K562 (cell line): ENCODE results near the gene HMGB2. TPM values are rescaled to one million over a fixed set of nuclear protein-coding genes. Genes with fewer than 3 reads are reported as not detected.

Source experiments
- CUX1 ChIP-seq: fragments of 200-800 bp; sonication (Bioruptor generic); IDR thresholded peaks from 2 replicates; pipeline ENCODE4 v1.6.1; 2016; ENCODE audit warnings: missing genetic modification characterization, missing compliant biosample characterization
- GABPB2 ChIP-seq: fragments of 250-450 bp; sonication (Bioruptor Pico); conservative IDR thresholded peaks from 2 replicates; pipeline ENCODE4 v1.5.1; 2021; ENCODE audit warnings: mild to moderate bottlenecking
- GTF2B ChIP-seq: IDR thresholded peaks from 2 replicates; pipeline ENCODE4 v1.6.1; 2011; ENCODE audit not compliant: insufficient read length; ENCODE audit errors: extremely low read depth
- GTF2F1 ChIP-seq: IDR thresholded peaks from 2 replicates; pipeline ENCODE4 v1.6.1; 2011; ENCODE audit warnings: low read depth, low read length, improper control_type of control experiment
- HNRNPUL1 ChIP-seq: fragments of 200-400 bp; formaldehyde crosslinking; IDR thresholded peaks from 2 replicates; pipeline ENCODE4 v1.6.1; 2017; ENCODE audit warnings: low read length
- ZBTB40 ChIP-seq, 2 experiments: fragments of 450-650 bp in 1 of 2; sonication (generic) in 1 of 2; formaldehyde crosslinking in 1 of 2; IDR thresholded peaks; 2 replicates each; pipeline versions ENCODE4 v1.7.1 to v1.9.0; 2016 to 2022; ENCODE audit warnings: inconsistent platforms in 1 of 2, mild to moderate bottlenecking in 1 of 2, missing genetic modification reagents in 1 of 2
- polyA plus RNA-seq, 8 experiments: library from polyadenylated mRNA; depleted of rRNA in 4 of 8; stranded (reverse) in 5 of 8; unstranded in 3 of 8; fragments of >200 nt; fragmentation: Nextera tagmentation in 2 of 8; fragmentation: Illumina TruSeq in 1 of 8; extraction: Ambion mirVana in 2 of 8; extraction: Trizol in 1 of 8; gene quantifications; 2 replicates each; pipeline versions ENCODE4 v1.2.1 to v1.2.3, GENCODE V29; 2011 to 2014; ENCODE audit warnings: inconsistent platforms in 1 of 8, missing spikeins in 1 of 8
- total RNA-seq, 7 experiments: library from RNA; depleted of rRNA in 6 of 7; stranded (reverse); fragments of >200 nt in 6 of 7; fragmentation: Illumina TruSeq in 2 of 7; extraction: Trizol in 2 of 7; gene quantifications; 2 replicates each; pipeline versions ENCODE4 v1.2.1 to v1.2.3, GENCODE V29; 2011 to 2021; ENCODE audit warnings: low replicate concordance in 1 of 7
- TF ChIP-seq, protein P1 (sequence below), 2 experiments: IDR thresholded peaks; 2 replicates each; pipeline ENCODE4 v1.6.1; 2012; ENCODE audit warnings: improper control_type of control experiment in 2 of 2, low read depth in 2 of 2, low read length in 2 of 2, borderline replicate concordance in 1 of 2

HMGB2 gene
- total and polyA plus RNA-seq, 9 of the 15 experiments (the other 6 are each of a cell fraction or from before 2014, with no cell fraction given), result 309 to 822 (median 626) TPM

DNA sequence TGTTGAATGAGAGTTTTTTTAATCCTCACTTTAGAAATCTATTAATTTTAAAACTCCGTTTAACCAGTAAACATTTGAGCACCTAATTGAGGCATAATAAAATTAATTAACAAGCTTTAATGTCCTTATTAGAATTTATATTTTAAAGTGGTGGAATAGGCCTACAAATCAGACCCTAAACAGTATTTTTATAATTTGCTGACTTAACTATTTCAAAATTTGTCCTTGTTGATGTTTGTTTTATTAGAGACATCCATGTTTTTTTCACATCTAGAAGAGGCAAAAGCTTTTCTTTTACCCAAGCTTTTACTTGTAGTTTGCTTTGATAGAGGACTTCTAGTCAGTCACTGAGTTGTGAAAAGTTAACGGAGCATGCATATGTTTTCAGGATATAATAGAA lies 40.4 kb upstream of the HMGB2 start (continued):
- no peak for TF ChIP-seq ZBTB40 (IDR thresholded peaks at IDR 0.05)
- no peak for TF ChIP-seq ZBTB40 (CRISPR knock-in tag; IDR thresholded peaks at IDR 0.05)
- no peak for TF ChIP-seq GTF2B
- no peak for TF ChIP-seq GABPB2 (CRISPR knock-in tag)
- TF ChIP-seq, protein P1, sequence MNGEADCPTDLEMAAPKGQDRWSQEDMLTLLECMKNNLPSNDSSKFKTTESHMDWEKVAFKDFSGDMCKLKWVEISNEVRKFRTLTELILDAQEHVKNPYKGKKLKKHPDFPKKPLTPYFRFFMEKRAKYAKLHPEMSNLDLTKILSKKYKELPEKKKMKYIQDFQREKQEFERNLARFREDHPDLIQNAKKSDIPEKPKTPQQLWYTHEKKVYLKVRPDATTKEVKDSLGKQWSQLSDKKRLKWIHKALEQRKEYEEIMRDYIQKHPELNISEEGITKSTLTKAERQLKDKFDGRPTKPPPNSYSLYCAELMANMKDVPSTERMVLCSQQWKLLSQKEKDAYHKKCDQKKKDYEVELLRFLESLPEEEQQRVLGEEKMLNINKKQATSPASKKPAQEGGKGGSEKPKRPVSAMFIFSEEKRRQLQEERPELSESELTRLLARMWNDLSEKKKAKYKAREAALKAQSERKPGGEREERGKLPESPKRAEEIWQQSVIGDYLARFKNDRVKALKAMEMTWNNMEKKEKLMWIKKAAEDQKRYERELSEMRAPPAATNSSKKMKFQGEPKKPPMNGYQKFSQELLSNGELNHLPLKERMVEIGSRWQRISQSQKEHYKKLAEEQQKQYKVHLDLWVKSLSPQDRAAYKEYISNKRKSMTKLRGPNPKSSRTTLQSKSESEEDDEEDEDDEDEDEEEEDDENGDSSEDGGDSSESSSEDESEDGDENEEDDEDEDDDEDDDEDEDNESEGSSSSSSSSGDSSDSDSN (IDR thresholded peaks at IDR 0.05; ENCODE audit: borderline replicate concordance in 1 of 2, low read depth in 2 of 2, low read length in 2 of 2), result no peak
- TF ChIP-seq CUX1 (CRISPR knock-in tag), result no peak
- TF ChIP-seq HNRNPUL1, result no peak
- no peak for TF ChIP-seq GTF2F1
